ENCODE data around the gene LNX1. TPM values are rescaled to one million over a fixed set of nuclear protein-coding genes. Genes with fewer than 3 reads are reported as not detected.

LNX1 gene
- polyA plus RNA-seq, 3 donors, result 0.09 to 0.13 TPM; not detected in 1

DNA sequence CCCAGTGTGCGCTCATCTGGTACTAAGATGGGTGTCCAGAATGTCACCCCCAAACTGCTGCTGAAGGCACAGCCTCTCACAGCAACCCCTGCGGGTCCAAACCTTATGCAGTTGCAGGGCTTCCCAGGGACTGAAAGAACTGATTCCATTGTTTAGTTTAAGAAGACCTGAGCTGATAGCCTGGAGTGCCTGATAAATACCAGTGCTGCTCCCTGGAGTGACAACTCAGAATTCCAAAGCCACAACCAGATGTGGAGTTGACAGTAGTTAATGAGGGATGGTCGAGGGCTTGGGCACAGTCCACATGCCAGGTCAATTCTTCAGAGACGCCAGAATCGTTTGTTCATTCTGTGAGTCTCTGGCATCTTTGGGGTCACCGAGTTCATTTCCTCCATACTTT, 71.2 kb downstream of the LNX1 start:
- H3K79me2 ChIP-seq (ENCODE audit: insufficient read depth, low read length), result no peaks in the 10 kb centered on the region
- Mint-ChIP-seq H3K27me3 (ENCODE audit: low read depth in 3 of 3) (peaks cover 0 to 4% (median 0%) of the 10 kb centered on the region in 3 donors), H3K27ac (no peak overlapping the region), H3K36me3 (no peaks in the 10 kb centered on the region), H3K4me3 (no peak overlapping the region), H3K9me3 (peaks cover 0 to 2% (median 0%) of the 10 kb centered on the region in 7 donors), H3K4me1 (no peaks in the 10 kb centered on the region)
- H3K4me3 ChIP-seq (replicated peaks in 1 of 3; ENCODE audit: low read depth in 2 of 3, low read length in 3 of 3), result no peak overlapping the region
- no peak overlapping the region for H3K9ac ChIP-seq (ENCODE audit: insufficient read depth, low read length, poor library complexity, severe bottlenecking)
- DNase-seq, result no peak
- H4K20me1 ChIP-seq (ENCODE audit: insufficient read depth, low read length), result no peaks in the 10 kb centered on the region
- no peaks in the 10 kb centered on the region for H3K4me1 ChIP-seq (ENCODE audit: control insufficient read depth in 1 of 2, insufficient read depth in 2 of 2, low read length in 2 of 2)
- H3K4me2 ChIP-seq (replicated peaks; ENCODE audit: extremely low read depth, low read length, poor library complexity, severe bottlenecking), result no peak overlapping the region
- 91% methylated on average over 6 of the region's 6 CpGs for WGBS (ENCODE audit: insufficient coverage)
- H3K27me3 ChIP-seq (ENCODE audit: control insufficient read depth in 2 of 2, insufficient read depth in 2 of 2, low read length in 2 of 2), result no peaks in the 10 kb centered on the region
- H2AFZ ChIP-seq (ENCODE audit: insufficient read depth, low read depth, low read length, poor library complexity, severe bottlenecking), result no peak overlapping the region
- TF ChIP-seq, protein P1, sequence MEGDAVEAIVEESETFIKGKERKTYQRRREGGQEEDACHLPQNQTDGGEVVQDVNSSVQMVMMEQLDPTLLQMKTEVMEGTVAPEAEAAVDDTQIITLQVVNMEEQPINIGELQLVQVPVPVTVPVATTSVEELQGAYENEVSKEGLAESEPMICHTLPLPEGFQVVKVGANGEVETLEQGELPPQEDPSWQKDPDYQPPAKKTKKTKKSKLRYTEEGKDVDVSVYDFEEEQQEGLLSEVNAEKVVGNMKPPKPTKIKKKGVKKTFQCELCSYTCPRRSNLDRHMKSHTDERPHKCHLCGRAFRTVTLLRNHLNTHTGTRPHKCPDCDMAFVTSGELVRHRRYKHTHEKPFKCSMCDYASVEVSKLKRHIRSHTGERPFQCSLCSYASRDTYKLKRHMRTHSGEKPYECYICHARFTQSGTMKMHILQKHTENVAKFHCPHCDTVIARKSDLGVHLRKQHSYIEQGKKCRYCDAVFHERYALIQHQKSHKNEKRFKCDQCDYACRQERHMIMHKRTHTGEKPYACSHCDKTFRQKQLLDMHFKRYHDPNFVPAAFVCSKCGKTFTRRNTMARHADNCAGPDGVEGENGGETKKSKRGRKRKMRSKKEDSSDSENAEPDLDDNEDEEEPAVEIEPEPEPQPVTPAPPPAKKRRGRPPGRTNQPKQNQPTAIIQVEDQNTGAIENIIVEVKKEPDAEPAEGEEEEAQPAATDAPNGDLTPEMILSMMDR (IDR thresholded peaks at IDR 0.05), result no peak
- H3K27ac ChIP-seq (ENCODE audit: low read depth in 1 of 2, low read length in 2 of 2), result no peak overlapping the region
- no peaks in the 10 kb centered on the region for H3K9me3 ChIP-seq (replicated peaks in 1 of 2; ENCODE audit: control insufficient read depth in 1 of 2, insufficient read depth in 1 of 2, low read length in 2 of 2)
- intact Hi-C loops (cut with micrococcal nuclease), result no loop called here
- no peaks in the 10 kb centered on the region for H3K36me3 ChIP-seq (replicated peaks in 1 of 2; ENCODE audit: control insufficient read depth in 1 of 2, insufficient read depth in 2 of 2, low read length in 2 of 2)

GRCh38 chr4:53518807-53519206, 72.5 kb downstream of the LNX1 start:
- no peaks in the 10 kb centered on the region for H3K36me3 Mint-ChIP-seq
- H2AFZ ChIP-seq (ENCODE audit: insufficient read depth, low read depth, low read length, poor library complexity, severe bottlenecking), result no peak overlapping the region
- H3K4me2 ChIP-seq (replicated peaks; ENCODE audit: extremely low read depth, low read length, poor library complexity, severe bottlenecking), result no peak overlapping the region
- H3K27me3 ChIP-seq (ENCODE audit: control insufficient read depth in 2 of 2, insufficient read depth in 2 of 2, low read length in 2 of 2), result no peaks in the 10 kb centered on the region
- no peak overlapping the region for H3K9ac ChIP-seq (ENCODE audit: insufficient read depth, low read length, poor library complexity, severe bottlenecking)
- no peaks in the 10 kb centered on the region for H3K79me2 ChIP-seq (ENCODE audit: insufficient read depth, low read length)
- peaks cover 0 to 2% (median 0%) of the 10 kb centered on the region in 3 donors for H3K27me3 Mint-ChIP-seq (ENCODE audit: low read depth in 3 of 3)
- H3K4me3 Mint-ChIP-seq, result no peak overlapping the region
- TF ChIP-seq, protein P1 (IDR thresholded peaks at IDR 0.05), result no peak
- peaks cover 0 to under 1% (median 0%) of the 10 kb centered on the region in 7 donors for H3K9me3 Mint-ChIP-seq
- no peaks in the 10 kb centered on the region for H3K9me3 ChIP-seq (replicated peaks in 1 of 2; ENCODE audit: control insufficient read depth in 1 of 2, insufficient read depth in 1 of 2, low read length in 2 of 2)
- H3K4me3 ChIP-seq (replicated peaks in 1 of 3; ENCODE audit: low read depth in 2 of 3, low read length in 3 of 3), result no peak overlapping the region
- 87% methylated on average over 2 of the region's 3 CpGs for WGBS (ENCODE audit: insufficient coverage)
- H3K4me1 Mint-ChIP-seq, result no peaks in the 10 kb centered on the region
- H4K20me1 ChIP-seq (ENCODE audit: insufficient read depth, low read length), result no peaks in the 10 kb centered on the region
- peak overlapping the region in 1 of 7 donors; percentile 36 for H3K27ac Mint-ChIP-seq
- intact Hi-C loops (cut with micrococcal nuclease), result no loop called here
- no peak overlapping the region for H3K27ac ChIP-seq (ENCODE audit: low read depth in 1 of 2, low read length in 2 of 2)
- no peaks in the 10 kb centered on the region for H3K36me3 ChIP-seq (replicated peaks in 1 of 2; ENCODE audit: control insufficient read depth in 1 of 2, insufficient read depth in 2 of 2, low read length in 2 of 2)
- H3K4me1 ChIP-seq (ENCODE audit: control insufficient read depth in 1 of 2, insufficient read depth in 2 of 2, low read length in 2 of 2), result no peaks in the 10 kb centered on the region
- DNase-seq, result no peak

All from CD14-positive monocyte (primary cell).